HG02798 (cell line): ENCODE measurements around the gene INF2.

Experiments
- ATAC-seq: cut with Tn5 transposase; IDR thresholded peaks from one replicate; pipeline ENCODE4 v1.9.1; 2021; ENCODE audit warnings: mild to moderate bottlenecking; ENCODE audit not compliant: unreplicated experiment, poor library complexity

The INF2 gene

DNA sequence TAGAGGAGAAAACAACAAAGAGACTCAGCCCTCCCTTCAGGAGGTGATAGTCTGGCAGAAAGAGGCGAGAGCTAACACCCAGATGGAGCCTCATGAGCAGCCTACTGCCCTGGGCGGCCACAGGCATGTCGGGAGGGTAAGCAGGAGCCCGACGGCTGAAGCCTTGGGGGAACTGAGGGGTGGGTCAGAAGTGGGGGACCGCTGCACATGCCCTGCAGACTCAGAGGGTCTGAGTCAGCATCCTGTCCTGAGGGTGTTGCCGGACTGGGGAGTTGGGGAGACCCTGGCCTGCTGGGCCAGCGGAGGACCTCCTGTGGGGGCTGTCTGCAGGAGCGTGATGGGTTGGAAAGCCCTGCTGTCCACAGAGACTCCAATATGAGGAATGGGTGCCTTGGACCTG lies 15.9 kb upstream of the INF2 start:
- no peak for ATAC-seq

DNA sequence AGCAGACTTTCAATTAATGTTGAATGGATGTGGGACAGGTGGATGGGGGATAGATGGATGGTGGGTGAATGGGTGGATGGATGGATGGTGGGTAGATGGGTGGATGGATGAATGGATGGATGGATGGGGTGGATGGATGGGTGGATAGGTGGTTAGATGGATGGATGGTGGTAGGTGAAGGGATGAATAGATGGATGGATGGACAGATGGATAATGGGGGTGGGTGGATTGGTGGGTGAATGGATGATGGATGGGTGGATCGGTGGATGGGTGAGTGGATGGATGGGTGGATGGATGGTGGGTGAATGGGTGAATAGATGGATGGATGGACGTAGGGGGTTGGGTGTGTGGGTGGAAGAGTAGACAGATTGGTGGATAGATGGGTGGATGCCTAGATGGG lies 14.0 kb upstream of the INF2 start:
- no peak for ATAC-seq

DNA sequence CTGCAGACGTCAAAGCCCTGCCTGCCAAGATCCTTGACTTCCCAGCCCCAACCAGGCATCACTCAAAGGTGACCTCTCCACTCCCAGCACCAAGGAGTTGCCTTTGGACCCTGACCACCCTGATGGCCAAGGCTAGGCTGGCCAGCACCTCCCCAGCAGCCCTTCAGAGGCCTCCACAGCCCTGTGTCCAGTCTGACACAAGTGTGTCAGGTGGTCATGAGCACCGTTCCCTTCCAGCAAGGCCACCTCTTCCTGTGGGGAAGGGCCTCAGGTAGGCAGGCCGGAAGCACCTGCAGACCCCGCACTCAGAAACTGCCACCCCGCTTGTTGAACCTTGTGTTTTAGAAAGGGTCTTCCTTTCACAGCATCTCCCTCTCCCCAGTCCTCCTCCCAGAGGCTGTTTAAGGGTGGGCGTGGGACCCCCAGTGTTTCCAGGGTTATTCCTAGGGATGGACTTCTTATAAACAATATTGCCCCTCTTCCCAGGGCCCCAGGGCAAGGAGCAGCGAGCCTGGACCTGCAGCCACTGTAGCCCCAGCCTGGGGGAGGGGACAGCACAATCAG lies 13.2 kb upstream of the INF2 start:
- no peak for ATAC-seq

DNA sequence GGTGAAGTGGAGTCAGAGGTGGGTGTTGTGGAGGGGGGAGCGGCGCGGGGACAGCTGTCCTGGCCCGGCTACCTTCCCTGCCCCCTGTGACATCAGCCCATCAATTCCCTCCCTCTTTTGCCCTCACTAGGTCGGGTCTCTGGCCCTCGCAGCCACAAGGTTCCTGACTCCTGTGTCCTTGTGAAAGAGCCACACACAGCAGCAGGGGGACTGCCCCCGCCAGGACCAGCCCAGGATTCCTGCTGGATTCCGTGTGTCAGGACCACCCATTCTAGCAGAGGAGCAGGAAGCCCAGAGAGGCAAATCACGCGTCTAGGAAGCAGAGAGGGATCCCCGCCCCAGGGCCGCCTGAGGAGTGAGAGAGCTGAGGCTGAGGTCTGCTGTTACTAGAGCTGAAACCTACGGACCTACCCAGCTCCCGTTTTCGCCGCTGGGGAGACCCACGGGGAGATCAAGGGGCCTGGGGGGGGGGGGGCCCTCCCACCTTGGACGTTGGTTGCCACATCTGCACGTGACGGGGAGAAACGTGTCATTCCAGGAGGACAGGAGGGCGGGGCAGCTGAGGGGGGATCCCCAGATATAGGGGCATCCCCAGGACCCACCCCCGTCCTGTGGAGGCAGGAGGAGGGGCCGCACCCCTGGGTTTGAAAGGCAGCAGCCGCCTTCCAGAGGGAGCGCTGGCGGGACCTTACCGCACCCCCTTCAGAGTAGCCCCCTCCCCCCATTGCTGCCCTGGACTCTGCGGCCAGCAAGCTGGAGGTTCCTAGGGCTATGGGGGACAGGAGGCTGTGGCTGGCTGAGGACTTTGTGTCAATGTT lies 12.5 kb upstream of the INF2 start:
- ATAC-seq = peak; percentile 30

DNA sequence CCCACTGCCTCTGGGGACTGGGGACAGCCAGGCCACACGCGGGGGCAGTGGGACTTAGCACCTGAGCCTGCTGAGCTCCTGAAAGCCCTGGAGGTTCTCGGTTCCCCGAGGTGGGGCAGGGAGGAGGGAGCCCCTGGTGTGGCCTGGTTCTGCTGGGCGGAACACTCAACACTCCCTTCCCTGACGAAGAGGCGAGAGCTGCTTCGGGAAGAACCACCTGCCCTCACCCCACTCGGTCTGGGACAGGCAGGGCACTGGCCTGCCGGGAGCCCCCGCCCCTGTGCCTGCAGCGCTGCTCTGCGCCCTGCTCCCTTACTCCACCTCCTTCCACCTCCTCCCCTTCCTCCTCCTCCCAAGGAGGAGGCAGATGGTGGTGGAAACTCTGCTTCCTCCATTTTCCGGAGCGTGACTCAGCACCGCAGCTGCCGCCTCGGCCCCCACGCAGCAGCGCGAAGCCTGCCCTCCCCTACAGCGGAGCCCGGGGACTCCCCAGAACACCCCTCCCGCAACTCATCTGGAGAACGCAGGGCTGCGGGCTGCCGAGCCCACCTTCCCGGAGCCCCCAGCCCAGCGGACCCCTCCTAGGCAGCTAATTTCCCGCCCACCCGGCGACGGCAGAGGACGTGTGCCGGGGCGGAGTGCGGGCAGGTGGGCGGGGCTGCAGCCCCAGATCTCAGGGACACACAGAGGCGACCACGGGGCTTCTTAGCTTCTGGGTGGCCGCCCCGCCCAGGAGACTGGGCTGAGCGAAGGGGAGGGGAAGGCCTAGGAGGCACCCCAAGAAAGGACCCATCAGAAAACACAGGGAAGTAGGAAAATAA lies 11.7 kb upstream of the INF2 start:
- peak; percentile 50 for ATAC-seq

DNA sequence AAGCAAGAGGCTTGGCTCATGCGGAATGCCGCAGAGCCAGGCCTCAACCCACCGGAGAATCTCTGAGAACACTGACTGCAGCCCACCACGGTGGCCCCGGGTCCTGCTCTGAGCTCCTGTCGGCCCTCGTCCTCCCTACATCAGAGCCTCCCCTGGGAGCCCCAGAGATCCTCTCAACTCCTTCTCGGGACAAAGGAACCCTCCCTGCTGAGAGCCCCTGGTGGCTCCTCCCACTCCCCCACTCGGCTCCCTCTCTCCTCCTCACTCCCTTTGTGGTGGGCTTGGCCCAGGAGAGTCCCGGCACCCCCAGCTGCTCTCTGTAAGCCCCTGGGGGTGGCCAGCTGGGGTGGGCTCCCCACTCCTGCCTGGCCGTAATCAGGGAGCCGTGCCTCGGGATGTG lies 11.1 kb upstream of the INF2 start:
- ATAC-seq = no peak

DNA sequence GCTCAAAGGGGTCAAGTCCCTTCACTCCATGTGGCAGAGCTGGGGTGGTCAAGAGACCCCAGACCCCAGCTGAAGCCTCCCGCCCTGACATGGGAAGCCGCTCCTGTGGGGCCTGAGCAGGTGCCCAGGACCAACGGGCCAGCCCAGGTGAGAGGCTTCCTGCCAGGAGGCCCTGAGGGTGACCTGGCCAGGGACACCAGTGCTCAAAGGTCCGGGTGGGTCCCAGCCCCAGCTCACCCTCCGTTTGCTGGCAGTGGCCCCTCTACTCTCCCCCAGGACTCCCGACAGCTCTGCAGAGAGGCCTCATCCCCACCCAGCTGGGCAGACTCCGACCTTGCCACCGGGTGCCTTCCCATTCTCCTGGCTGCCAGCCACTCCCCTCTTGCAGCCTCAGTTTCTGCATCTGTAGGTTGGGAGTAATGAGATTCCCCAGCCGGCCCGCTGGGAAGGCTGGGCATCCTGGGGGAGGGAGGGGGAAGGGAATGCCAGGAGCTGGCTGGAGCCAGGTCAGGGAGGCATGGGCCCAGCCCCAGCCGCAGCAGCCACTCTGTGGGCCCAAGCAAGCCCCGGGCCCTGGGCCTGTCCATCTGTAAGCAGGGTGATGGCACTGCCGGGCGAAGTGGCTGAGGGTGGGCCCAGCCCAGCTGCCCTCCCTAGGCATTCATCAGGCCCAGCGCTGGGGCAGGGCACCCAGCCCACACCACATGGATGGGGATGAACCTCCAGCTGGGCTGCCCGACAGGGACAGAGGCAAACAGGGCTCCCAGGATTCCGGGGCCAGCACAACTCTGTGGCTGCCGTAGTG lies 10.3 kb upstream of the INF2 start:
- no peak for ATAC-seq

DNA sequence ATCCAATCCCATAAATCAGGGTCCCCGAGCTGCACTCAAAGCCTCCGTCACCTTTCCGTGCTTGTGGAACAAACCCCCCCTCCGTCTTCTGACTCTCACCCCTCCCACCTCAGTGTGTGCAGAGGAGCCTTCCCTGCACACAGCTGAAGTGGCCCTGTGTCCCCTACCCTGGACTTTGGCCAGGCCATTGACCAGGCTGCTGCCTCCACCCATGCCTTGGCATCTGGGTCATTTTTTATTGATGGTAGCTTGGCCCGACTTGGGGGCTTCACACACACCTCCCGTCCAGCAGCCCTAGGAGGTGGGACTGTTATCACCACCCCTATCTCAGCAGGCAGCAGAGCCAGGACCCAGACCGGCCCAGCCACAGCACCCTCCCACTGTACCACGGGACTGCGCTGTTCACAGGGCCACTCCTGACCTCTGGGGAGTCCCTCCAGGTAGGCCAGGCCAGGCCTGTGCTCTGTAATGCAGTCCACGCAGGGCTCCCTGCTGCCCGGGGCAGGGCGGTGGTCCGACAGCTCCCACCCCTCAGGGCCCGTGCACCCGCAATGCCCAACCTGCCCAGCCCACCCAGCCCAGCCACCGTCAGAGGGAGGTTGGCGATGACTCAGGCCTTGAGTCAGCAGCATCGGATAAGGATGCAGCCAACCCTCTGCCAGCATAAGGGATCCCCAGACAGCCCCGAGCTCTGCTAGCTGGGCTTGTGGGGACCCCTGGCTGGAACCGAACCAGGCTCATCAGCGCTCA lies 9.2 kb upstream of the INF2 start:
- ATAC-seq = no peak

DNA sequence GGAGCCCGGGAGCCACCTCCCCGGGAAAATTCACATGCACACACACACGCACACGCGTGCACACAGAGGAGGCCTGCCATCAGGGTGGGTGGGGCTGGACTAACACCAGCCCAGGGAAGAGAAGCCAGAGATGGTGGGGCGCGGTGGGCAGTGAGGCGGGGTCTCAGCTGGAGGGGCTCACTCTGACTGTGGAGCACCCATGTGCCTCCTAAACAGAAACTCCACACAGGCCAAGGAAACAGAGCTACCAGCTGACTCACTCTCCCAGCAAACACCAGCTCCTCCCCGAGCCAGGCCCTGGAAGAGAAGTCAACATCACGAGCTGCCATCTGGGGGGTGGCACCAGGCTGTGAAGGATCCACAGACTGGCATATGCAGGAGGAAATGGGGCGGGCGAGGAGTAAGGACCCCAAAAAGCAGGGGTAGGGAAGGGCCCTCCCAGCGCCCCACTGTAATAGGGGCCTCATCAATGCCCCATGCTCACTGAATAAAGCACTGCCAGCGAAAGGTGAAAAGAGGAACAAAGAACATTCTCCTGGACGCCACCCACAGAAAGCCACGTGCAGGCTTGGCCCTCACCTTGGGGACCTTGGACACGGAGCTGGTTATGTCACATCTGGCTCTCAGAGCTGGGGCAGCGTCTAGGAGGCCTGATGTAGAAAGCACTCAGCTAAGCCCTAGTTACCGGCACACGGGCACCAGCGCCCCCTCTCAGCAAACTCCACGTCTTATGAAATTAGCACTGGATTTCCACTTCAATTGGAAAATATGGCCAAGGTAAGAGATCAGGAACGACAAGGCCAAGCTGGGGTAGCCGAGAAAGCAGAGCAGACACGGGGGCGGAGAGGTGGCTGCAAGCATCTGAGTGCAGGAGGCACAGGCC lies 8.4 kb upstream of the INF2 start:
- peak; percentile 36 for ATAC-seq

DNA sequence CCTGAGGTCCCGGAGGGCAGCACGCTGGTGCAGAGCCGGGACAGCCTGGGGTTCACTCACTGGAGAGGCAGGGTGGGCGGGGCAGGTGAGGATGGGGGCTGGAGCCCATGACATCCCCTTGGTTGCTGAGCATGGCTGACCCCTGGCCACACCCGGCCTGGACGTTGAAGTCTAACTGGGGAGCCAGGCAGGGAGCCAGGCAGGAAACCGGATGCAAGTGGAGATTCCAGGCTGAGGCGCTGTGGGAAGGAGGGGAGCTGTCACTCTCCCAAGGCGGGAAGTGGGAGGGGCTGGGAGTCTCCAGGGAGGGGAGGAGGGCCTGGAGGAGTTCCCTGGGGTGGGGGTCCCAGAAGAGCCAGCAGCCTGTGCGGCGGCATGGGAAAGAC lies 7.7 kb upstream of the INF2 start:
- ATAC-seq = no peak

DNA sequence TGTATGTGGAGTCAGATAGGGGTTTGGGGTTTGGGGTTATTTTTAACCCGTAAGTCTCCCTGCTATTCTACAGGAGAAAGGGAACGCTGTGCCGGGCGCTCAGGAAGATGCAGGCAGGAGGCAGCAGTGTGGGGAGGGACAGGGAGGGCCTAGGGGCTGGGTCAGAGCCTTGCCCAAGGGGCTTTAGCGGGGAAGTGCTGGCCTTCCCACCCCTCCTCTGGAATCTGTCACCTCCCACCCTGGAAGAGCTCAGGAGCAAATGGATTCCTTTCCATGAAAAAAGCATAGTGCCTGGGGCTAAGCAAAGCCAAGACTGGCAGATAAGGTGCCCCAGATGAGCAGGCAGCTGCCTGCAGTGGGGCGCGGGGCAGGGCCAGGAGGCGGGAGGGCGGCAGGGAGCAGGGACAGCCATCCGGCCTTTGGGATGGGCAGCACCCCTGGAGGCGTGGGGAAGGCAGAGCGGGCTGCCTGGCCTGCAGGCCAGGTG lies 7.3 kb upstream of the INF2 start:
- ATAC-seq = no peak

DNA sequence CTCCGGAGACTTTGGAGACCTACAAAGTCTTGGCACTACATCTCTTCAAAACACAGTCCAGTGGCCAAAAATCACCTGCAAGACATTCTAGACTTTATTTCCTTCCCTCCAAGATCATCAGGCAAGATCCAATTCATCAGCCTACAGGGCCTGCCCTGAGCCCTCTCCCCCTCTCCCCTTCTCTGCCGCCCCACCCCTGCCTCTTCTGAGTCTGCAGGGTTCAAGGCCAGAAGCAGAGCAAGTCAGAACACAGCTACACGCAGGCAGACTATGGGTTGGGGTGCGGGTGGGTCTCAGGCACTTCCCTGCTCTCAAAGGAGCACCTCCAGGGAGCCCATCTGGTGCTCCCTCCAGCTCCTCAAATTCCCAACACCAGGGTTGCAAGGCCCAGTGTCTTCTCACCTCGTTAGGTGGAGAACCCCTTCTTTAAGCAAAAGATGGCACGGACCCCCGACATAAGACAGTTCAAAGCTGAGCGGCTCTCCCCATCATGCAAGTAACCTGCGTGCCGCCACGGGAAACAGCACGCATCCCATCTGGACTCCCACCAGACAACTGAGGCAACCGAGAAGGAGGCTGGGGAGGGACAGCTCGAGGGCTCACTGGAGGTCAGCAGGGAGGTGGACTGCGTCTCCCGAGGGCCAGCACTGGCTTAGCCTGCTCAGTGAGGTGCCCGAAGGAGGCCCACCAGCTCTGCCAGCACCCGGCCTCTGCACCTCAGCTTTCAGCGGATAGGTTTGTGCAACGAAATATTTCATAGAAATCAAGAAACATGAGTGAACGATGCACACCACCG lies 5.6 kb upstream of the INF2 start:
- ATAC-seq = no peak

DNA sequence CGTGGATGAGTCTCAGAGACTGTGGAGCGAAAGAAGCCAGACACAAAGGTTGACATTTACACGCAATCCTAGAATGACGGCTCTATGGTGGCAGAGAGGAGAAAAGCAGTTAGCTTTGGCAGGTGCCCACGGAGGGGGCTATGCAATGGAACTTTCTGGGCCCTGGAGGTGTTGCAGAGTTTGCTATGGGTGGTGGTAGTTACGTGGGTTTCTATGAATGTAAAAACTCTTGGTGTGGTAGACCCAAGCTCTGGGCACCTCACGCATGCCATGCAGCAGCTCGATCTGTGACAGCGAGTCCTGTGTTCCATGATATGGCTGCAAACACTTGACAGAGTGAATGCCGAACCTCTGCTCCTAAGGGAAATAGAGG lies 5.0 kb upstream of the INF2 start:
- ATAC-seq = no peak

DNA sequence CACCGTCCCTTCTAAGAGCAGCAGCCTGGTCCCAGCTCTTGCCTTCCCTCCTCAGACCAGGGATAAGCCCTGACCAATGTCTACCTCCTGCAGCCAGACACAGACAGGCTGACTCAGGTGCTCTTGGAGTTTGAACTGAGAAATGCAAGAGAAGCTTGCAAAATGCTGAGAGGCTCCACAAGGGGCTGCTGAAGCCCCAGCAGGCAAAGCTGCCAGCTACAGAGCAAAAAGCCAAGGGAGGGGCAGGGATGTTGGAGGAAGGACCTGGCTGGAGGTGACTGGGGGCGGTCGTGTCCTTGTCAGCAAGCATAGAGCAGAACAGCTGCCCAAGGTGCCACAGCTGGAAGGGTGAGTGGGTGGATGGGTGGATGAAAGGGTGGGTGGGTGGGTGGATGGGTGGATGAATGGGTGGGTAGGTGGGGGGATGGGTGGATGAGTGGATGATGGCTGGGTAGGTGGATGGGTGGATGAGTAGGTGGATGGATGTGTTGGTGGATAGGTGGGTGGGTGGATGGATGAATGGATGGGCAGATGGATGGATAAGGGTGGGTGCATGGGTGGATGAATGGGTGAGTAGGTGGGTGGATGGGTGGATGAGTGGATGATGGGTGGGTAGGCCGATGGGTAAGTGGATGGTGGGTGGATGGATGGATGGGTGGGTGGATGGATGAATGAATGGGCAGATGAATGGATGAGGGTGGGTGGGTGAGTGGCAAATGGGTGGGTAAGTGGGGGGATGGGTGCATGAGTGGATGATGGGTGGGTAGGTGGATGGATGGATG lies 4.0 kb upstream of the INF2 start:
- ATAC-seq = no peak

DNA sequence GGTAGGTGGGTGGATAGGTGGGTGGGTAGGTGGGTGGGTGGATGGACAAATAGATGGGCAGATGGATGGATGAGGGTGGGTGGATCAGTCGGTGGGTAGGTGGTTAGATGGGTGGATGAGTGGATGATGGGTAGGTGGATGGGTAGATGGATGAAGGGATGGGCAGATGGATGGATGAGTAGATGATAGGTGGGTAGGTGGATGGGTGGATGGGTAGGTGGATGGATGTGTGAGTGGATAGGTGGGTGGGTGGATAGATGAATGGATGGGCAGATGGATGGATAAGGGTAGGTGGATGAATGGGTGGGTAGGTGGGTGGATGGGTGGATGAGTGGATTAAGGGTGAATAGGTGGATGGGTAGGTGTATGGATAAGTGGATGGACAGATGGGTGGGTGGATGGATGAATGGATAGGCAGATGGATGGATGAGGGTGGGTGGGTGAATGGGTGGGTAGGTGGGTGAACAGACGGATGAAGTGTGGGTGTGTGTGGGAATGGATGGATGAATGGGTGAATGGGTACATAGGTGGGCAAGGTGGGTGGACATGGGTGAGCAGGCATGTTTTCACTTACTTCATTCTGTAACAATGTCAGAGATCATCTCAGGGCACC lies 3.3 kb upstream of the INF2 start:
- ATAC-seq = no peak

DNA sequence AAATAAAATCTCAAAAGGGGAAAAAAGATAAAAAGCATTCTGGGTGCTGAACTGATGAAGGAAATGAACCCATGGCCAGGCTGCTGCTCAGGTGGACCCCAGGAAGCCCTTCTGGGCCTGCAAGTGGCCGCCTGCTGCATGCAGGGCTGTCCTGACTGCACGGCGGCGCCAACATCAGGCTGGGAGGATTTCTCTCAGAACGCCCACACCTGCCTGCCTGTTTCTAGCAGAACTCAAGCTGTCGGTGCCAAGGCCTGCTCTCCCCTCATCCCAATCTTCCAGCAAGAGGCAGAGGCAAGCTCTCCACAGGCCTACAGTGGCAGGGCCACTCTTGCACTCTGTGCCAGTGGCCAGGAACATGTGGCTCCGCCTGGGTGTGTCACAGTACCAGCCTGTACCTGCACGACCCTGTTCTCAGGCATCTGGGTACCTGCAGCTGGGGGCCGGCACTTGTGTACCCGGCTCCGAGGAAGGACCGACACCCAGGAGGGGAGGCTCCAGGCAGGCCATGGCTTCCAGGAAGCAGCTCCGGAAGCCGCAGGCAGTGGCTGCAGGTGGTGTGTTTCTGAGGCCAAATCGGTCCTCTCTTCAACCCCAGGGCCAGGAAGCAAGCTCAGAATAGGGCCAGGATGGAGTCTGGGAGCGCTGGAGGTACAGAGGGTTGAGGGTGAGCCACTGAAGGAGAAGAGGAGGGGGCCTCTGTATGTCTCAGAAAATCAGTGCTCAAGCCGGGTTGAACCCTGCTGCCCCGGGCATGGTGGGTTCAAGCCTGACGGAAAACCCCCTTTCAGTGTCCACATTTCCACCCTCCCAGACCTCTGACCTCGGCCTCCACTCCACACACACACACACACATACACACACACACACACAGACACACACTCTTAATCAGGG lies 2.5 kb upstream of the INF2 start:
- no peak for ATAC-seq
